GM21717 (cell line): ENCODE data around the gene KDM2B.

Experiments
- ATAC-seq: cut with Tn5 transposase; IDR thresholded peaks from one replicate; pipeline ENCODE4 v1.9.1; 2021; ENCODE audit warnings: mild to moderate bottlenecking, moderate library complexity; ENCODE audit not compliant: unreplicated experiment

KDM2B gene

DNA sequence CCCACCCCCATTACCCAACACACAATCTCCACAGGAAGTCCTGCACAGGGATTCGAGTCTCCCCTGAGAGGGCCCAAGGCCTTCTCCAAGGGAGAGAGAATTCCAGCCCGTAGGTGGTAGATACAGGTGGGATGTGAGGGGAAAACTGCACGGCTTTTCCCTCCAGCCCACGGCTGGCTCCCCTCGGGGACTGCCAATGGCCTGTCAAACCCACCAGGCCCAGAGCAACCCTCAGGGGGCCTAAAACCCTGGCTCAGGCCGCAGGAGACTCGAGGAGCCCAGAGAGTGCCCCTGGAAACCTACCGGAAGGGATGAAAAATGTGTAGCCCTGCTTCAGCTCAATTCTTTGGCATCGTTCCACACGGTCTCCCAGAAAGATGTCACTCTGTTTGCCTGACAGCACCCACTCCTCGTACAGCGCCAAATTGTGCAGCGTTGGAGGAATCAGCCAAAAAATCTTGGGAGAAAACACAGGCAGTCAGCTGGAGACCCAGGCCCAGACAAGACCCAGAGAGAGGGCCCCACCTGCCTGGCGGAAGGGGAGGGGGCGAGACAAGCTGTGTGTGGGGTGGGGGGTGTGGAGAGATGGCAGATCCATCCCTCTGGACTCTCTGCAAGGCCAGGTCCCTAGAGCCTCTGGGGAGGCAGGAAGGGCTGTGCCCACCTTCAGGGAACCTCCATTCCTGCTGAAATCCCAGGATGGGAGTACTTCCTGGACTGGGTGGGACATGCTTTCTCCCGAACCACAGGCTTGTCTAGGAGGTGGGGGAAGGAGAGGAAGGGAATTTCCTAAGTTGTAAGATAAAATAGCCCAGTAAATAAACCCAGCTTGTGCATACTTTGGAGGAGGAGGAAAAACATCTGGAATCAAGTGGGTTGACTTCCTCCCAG lies 48.1 kb downstream of the KDM2B start:
- no peak for ATAC-seq

DNA sequence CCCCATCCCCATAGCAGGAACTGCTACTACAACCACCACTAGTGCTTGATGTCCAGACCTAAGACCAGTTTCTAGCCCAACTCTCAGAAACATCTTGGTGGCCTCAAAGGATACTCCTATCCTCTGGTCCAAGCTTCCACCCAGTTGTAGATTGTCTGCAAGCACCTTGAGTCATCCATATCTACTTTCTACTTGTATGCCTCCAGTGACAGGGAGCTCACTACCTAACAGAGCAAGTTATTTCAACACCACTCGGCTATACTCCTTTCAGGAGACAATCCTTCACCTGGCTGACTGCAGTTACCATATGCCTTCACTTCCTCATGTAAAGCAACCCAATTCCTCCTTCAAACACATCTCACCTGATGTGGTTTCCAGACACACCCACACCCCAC lies 49.5 kb downstream of the KDM2B start:
- no peak for ATAC-seq

DNA sequence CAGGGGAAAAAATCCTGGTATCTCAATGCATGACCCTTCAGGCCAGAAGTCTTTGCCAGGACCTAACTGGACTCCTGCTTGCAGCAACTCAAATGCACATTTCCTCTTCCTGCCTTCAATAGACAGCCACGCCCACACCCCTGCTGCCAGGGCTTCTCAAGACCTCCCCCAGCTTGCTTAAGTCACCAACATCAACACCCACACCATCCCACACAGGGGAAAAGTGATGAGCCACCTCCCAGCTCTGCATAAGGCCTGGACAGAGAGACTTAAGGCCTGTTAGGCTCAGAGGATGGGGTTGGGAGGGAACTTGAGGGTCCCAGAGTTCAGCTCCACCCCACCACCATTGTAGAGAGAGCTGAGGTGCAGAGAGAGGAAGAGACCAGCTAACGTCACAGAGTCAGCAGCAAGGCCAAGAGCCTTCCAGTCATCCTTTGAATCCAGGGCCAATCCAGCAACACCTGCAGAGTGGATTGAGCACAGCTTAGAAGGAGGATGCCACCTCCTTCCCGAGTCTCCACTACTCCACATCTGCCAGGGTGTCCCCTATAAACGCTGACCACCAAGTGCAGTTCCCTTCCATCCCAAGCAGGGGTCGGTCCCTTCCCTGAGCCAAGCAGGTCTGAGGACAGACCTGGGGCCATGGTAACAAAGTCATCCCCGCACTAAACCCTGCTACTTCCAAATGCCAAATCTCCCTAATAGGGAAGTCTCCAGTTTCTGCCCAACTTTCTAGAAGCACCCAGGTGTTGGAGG lies 50.0 kb downstream of the KDM2B start:
- ATAC-seq, result no peak

DNA sequence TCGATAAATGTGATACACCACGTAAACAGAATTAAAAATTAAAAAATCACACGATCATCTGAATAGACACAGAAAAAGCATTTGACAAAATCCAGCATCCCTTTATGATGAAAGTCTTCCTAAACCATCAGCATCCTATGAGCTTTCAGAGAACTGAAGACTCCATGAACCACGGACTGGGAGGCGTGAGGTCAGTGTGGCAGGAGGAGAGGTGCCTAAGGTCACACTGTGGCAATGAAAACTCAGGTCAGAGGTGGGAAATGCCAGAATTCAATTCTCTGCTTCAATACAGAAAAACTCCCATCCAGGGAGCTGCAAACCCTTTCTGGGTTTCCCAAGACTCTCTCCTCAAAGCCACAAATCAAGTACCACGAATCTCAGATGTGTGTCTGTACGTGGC lies 51.6 kb downstream of the KDM2B start:
- ATAC-seq, result no peak

DNA sequence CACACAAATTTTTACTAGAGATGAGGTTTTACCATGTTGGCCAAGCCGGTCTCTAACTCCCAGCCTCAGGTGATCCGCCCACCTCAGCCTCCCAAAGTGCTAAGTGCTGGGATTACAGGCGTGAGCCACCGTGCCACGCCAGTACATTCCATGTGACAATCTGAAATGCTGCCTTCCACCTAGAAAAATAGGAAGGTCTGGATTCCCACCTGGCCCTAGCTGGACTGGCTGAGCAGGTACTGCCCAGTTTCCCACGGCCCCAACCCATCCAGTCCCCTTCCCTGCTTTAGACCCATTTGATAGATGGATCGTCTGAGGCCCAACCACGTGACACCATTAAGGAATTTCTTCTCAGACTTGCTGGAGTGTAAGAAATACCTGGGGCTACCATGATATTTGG lies 55.4 kb downstream of the KDM2B start:
- ATAC-seq, result no peak

DNA sequence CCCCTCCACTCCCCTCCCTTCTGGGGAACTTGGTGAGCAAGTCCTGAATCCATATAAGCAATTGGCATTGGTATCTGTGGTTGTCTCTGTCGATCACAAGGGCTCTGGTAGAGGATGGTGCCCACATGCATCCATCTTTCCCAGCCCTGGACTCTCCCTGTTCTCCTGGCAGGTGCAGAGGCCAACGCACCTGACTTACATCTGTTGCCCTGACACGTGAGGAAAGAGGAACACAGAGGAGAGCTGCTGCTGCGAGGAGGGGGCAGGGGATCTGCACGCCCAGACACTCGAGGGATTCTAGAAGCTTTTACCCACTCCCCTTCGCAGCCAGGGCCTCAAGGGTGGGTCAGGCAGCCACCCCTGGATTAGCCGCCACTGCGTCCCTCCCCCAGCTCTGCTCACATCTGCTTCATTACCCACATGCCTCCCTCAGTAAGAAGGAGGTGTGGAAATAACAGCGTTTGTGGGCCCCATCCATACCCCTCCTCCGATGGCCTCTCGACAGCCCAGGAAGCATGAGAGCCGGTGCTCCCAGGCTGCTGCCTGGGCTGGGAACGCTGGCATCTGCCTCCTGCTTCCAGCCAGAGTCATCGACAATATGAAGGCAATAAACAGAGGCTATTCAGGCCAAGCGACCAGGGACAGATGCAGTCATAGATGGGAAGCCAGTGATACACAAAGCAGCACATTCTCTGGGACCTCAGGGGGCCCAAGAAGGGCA lies 56.5 kb downstream of the KDM2B start:
- ATAC-seq, result no peak

DNA sequence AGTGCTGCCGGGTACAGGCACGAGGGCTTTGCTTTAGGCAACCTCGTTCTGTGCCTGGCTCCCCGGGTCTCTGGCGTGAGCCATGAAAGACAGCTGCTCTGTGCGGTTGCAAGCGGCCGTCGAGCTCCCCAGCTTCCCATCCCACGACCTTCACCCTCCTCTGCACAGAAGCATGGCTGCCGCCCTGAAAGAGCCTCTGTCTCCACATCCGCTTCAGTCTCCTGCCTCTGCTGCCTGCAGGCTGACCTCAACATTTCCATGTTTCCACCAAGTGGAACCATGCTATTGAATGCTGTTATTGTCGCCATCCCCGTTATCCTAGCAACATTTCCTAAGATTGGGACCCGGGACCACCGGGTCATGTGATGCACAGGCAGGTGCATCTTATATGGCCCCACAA lies 57.1 kb downstream of the KDM2B start:
- ATAC-seq, result peak; percentile 29

DNA sequence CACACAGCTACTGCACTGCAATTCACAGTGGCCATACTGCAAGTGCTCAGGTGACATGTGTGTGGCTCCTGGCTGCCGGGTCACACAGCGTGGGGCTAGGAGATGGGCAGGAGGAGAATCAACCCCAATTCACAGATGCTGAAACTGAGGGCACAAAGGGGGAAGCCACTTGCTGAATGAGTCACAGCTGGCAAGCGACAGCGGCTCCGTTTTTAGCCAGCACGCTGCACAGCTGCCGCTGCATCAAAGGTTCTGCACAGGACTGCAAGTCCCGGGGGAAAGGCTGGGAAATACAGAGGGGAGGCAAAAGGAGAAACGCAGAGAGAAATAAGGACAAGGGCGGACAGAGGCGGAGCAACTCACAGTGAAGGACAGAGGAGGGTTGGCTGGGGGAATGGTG lies 57.9 kb downstream of the KDM2B start:
- peak; percentile 44 for ATAC-seq

DNA sequence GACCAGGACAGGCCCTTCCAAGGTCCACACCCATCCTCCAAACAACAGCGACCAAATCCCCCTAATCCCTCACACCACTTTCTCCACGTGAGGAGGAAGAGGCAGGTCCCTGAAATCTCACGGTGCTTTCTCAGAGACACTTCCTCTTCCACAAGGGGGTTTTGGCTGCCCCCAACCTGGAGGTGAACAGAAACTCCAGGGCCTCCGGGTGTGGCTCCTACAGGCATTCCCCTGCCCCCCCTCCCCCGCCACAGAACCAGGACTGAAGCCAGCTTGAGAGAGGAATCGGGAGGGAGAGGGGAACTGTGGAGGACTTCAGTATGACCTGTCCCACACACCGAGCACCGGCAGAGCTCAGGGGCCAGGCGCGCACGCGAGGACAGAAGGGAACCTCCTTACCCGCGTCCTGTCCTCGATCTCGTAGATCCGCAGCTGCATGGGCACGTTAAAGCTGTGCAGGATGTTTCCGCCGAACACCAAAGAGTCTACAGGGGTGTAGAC lies 60.2 kb downstream of the KDM2B start:
- ATAC-seq, result no peak

DNA sequence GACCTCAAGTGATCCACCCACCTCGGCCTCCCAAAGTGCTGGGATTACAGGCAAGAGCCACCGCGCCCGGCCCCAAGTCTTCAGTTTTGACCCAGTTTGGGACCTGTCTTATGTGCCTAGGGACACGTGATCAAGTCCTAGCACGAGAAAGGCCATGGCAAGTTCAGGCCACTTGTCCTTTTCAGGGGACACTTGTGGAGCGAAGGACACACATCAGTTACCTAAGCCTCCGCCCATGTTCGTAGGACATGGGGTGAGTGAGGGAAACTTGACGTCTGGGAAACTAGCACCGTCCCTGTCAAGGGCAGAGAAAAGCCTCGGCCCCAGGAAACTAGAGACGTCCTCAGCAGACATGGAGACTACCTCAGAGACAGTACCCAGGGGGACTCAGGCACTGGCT lies 60.7 kb downstream of the KDM2B start:
- no peak for ATAC-seq

DNA sequence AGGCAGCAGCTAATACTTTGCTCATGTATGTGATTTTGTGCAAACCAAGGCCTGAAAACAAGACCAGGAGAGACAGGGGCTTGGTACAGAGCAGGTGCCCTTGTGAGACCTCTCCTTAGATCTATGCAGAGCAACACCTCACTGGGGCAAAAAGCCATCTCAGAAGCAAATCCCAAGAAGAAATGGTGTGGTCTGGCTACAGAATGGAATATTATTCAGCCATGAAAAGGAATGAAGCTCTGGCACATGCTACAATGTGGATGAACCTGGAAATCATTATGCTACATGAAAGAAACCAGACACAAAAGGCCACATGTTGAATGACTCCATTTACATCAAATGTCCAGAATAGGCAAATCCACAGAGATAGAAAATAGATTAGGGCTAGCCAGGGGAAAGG lies 61.6 kb downstream of the KDM2B start:
- ATAC-seq, result no peak

DNA sequence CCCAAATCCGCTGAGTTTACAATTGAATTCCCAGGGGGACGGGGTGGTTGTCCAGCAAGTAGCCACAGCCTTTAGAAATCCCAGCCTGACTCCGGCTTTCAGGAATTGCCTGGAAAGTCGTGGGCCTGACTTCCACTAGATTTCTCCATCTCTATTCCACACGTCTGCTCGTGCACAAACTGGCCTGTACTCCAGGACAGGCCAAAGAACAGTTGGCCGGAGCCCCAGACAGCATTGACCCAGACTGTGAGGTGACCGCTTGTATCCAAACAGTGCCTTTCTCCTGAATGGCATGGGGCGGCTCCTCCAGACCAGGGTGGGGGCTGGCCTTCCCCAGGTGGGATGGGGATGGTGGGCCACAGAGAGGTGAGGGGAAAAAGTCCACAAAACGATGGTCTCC lies 62.2 kb downstream of the KDM2B start:
- ATAC-seq, result no peak

DNA sequence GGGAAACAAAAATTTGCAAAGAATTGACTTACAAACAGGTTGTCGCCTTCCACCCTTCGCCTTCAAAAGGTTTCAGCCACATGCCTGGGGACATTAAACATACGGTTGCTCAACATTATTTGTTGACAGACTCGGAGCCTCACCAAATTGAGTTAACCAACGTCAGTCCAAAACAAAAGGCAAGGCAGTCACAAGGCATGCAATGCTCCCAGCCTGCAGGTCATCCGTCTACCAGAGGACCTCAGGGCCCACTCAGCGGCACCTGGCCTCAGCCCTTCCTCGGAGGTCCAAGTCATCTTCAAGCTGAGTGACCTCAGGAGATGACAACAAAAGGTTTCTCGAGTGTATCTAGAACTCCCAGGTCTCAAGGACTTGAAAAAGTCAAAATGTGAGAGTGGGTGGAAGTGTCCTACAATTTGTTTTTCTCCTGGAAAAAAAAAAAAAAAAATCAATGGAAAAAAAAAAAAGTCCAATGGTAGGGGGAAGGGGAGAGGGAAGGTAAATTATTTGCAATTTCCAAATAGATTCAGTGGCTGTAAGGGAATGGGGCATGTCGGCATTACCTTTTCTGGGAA lies 64.3 kb downstream of the KDM2B start:
- ATAC-seq, result no peak

DNA sequence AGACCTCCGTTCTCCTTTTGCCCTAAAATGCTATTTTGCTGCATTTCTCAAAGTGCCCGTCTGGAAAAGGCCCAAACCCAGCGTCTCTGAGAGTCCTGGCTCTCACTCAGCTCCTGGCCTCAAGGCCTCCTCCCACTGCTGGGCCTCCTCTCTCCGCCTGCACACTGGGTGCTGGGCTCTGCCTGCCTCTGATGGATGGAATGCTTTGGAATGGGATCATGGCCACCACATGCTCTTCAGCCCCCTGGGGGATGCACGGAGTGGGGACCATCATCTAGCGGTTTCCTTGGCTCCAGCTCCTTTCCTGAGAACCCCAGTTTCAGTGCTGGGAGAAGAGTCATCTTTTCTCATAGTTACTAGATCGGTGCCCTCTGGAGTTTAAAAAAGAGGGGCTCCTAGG lies 65.2 kb downstream of the KDM2B start:
- ATAC-seq, result no peak

DNA sequence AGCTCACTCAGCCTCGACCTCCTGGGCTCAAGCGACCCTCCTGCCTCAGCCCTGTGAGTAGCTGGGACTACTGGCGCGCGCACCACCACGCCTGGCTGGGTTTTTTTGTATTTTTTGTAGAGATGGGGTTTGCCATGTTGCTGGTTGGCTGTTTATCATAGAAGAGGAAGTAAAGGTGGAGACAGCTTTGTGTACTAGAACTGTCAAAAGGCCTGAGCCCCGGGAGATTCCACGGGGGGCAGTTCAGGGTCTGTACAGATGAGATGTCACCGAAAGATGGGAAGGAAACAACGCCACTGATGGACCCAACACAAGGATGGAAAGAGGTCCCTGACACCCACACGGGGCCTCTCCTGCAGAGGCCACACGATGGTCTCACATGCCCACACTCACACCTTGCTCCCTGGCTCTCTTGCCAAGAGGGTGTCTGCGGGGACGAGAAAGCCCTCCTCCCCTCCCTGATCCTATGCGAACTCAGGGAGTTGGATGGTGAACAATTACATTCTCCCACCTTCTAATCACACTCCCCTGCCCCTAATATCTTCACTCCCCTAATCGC lies 66.6 kb downstream of the KDM2B start:
- no peak for ATAC-seq

DNA sequence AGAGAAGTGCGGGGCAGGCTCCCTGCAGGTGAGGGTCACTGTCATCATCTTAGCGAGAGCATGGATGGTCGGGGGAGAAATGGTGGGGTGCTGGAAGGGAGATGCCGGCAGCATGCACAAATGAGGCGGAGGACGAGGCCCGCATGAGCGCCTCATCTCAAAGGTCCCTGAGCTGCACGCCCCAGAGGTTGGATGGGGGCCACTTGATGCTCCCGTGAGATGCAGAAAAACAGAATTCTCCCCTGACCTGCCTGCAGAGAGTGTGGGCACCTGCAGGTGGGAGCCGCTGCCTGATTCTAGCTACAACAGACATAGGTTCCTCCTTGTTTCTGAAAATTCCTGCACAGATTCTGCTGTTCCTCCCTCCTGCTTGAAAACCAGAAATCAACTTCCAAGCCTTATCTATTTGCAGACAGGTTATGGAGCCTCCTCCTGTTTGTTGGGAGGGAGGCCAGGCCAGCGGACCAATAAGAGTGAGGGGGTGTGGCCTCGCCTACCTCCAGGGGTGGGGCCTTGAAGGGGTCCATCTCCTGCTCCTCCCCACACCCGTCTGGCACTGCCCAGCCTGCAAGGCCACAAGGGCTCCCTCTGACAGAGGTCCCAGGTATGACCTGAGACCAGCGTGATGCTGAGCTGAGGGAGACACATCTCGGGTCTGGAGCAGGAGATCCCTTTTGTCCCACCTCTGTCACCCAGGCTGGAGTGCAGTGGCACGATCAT lies 67.2 kb downstream of the KDM2B start:
- no peak for ATAC-seq

DNA sequence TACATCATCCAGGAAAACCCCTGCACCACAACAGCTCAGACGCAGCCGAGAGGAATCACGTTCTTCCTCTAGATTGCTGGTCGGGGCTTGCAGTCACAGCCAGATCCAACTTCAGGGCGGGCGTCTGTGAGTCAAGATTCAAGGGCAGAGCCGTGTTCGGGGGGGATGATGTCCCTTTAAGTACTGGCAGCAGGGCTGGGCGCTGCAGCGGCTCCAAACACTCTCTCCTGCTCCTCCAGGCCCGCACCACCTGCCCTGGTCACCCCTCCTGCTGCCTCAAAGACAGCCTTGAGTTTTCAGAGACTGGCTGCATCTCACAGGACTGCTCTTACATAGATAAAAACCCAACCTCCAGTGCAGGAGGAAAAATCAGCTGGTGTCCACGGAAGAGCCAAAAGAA lies 68.3 kb downstream of the KDM2B start:
- no peak for ATAC-seq

DNA sequence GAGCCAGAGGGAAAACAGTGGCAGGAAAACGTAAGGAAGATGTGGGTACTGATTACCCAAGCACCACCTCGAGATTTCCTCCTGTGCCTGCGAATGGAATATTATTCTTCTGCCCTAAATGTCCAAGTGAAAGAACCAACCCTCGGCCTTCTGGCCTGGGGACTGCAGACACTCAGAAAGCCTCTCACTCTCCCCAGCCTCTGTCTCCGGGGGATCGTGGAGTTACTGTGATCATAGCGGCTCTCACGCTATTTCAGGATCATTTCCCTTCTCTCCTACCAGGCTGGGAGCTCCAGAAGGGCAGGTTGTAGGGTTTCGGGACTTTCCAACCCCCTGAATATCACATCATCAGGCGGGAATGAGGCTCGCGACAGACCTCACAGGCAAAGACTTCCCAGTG lies 68.9 kb downstream of the KDM2B start:
- no peak for ATAC-seq

DNA sequence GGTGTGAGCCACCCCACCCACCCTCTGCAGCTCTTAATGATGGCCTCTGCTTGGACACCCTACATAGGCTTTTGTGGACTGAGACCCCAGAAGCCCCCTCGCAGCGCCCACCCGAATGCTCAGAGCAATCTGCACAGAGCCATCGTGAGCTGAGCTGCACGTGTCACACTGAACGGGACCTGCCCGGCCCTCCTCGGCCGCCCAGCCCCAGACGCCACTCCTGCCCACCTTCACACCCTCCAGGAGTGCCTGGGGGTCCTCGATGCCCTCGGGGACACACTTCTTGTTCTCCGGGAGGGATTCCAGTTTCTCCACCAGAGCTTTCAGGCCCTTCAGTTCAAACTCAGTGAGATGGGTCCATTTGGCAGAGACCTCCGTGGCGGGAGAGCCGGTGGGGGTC lies 71.5 kb downstream of the KDM2B start:
- no peak for ATAC-seq

DNA sequence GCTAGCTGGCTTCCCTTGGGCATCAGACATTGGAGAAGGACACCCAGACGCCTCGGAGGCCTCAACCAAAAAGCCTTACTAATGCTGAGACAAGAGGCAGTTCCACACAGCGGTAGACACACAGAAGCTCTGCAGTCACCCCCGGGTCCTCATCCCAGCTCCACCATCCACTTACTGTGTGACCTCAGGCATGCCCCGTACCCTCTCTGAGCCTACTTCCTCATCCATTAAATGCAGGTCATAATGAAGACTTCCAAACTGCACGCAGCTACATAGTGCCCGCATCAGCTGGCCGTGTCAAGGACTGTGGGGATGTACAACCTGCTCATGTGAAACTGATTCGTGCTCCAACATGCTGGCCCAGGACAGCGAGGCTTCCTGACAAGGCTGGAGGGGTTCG lies 72.3 kb downstream of the KDM2B start:
- no peak for ATAC-seq
